ENCODE data around the gene TPRX1.
A peak's percentile ranks its signal among the peaks of the same experiment; 100 is the strongest.
"Not testable (repeated sequence)": the region's sequence is repeated elsewhere in the genome, so short reads cannot be mapped to it uniquely, and the experiment has no call there.

The TPRX1 gene, protein sequence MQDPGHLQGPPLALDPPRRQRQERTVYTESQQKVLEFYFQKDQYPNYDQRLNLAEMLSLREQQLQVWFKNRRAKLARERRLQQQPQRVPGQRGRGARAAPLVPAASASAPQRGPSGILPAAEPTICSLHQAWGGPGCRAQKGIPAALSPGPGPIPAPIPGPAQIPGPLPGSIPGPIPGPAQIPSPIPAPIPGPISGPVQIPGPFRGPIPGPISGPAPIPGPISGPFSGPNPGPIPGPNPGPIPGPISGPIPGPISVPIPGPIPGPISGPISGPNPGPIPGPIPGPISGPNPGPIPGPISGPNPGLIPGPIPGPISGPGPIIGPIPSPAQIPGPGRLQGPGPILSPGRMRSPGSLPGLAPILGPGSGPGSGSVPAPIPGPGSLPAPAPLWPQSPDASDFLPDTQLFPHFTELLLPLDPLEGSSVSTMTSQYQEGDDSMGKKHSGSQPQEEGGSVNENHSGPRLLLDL

DNA sequence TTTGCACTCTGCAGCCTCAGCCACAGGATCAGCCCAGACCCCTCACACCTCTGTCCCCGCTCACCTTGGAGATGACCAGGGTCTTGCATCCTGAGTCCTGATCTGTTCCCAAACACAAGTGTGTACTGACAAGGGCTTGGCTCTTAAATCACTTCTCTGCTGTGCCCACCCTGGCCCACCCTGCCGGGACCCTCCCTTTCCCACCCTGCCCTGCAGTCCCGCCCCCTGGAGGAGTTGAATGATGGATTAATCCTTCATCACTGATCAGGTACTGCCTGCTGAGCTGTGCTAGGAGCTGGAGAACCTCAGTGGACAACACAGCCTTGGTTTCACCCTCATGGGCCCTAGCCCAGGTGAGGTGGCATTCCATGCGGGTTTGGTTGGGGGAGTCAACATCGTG is at the start of gene TPRX1:
Gene TPRX1, minus strand, starts transcription at position 101 of the 400 bp plus-strand sequence. Its CDS starts 12 bp downstream, at position 89.
- DNase-seq (ENCODE audit: low read depth); H3K4me3 ChIP-seq (ENCODE audit: low read depth, low read length); in situ Hi-C loops (cut with HindIII; ENCODE audit: low sequenced_read_pairs): not testable (repeated sequence)

DNA sequence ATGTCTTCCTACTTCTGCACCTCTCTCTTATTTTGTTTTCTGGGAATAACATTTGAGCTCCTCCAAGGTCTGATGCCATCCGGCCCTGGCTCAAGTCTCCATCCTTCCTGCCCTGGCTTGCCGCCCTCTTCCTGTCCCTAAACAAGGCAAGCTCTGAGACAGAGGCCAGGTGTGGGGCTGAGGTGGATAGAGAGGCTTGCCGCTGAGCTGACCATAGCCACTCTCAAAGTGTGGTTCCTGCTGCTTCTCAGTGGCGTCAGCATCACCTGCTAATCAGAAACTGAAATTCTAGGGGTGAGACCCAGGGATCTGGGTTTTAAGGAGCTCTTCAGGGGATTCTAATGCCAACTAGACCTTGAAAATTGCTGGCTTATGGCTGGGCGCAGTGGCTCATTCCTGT is 48.7 kb upstream of the TPRX1 start:
- H3K4me3 ChIP-seq (ENCODE audit: low read depth, low read length): no peak overlapping the region
- DNase-seq (ENCODE audit: low read depth): no peak
- in situ Hi-C loops (cut with HindIII; ENCODE audit: low sequenced_read_pairs): no loop called here
- TF ChIP-seq, protein P1, sequence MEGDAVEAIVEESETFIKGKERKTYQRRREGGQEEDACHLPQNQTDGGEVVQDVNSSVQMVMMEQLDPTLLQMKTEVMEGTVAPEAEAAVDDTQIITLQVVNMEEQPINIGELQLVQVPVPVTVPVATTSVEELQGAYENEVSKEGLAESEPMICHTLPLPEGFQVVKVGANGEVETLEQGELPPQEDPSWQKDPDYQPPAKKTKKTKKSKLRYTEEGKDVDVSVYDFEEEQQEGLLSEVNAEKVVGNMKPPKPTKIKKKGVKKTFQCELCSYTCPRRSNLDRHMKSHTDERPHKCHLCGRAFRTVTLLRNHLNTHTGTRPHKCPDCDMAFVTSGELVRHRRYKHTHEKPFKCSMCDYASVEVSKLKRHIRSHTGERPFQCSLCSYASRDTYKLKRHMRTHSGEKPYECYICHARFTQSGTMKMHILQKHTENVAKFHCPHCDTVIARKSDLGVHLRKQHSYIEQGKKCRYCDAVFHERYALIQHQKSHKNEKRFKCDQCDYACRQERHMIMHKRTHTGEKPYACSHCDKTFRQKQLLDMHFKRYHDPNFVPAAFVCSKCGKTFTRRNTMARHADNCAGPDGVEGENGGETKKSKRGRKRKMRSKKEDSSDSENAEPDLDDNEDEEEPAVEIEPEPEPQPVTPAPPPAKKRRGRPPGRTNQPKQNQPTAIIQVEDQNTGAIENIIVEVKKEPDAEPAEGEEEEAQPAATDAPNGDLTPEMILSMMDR (IDR thresholded peaks at IDR 0.05; ENCODE audit: low read depth, low read length, missing control alignments): no peak

DNA sequence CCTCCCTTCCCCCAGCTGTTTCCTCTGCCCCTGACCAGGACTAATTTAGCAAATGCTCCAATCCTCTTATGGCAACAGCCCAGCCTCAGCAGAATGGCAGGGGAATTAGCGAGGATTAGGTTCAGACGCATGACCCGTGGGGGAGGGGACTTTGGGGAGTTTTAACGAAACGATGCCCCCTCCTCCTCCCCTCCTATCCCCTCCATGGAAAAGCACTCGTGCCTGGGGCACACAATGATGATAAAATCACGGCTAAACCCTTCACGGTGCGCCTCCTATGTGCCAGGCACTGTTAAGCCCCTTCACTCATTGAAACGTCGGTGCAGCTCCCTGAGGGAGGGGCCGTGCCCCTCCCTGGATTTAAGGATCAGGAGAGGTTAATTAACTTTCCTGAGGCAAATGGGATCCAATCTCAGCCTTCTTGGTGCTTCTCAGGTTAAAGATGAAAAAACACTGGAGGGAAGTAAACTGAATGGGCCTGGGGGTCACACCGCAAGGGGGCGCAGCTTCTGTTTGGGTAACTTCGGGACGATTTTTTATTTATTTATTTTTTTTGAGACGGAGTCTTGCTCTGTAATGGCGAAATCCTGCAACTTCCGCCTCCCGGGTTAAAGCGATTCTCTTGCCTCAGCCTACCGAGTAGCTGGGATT is 44.6 kb upstream of the TPRX1 start:
- in situ Hi-C loops (cut with HindIII; ENCODE audit: low sequenced_read_pairs): no loop called here
- TF ChIP-seq, protein P1 (IDR thresholded peaks at IDR 0.05; ENCODE audit: low read depth, low read length, missing control alignments): peak; percentile 26
- H3K4me3 ChIP-seq (ENCODE audit: low read depth, low read length): no peak overlapping the region
- DNase-seq (ENCODE audit: low read depth): no peak

- in situ Hi-C loops (cut with HindIII; ENCODE audit: low sequenced_read_pairs): no loop called here
- TF ChIP-seq, protein P1 (IDR thresholded peaks at IDR 0.05; ENCODE audit: low read depth, low read length, missing control alignments): no peak
- no peak overlapping the region for H3K4me3 ChIP-seq (ENCODE audit: low read depth, low read length)
- no peak for DNase-seq (ENCODE audit: low read depth)
These were observed 44.1 kb upstream of the TPRX1 start for GRCh38 chr19:47848425-47848822.

DNA sequence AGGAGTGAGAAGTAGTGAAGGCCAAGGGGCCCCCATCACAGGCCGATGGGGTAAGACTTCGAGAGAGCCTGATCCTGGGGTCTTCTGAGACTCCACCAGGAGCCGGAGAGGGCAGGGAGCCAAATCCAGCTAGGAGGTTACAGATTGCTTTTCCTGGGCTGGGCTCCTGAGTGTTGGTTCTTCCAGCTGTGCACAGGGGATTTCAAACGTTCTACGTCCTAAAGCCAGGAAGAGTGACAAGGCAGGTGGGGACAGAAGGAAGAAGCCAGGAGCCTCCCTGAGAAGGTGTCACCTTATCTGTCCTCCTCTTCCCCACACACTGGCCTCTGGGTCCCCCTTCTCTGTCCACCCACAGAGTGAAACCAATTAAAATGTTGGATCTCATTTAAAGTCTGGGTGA is 38.6 kb upstream of the TPRX1 start:
- no peak overlapping the region for H3K4me3 ChIP-seq (ENCODE audit: low read depth, low read length)
- in situ Hi-C loops (cut with HindIII; ENCODE audit: low sequenced_read_pairs): no loop called here
- no peak for DNase-seq (ENCODE audit: low read depth)
- TF ChIP-seq, protein P1 (IDR thresholded peaks at IDR 0.05; ENCODE audit: low read depth, low read length, missing control alignments): no peak

DNA sequence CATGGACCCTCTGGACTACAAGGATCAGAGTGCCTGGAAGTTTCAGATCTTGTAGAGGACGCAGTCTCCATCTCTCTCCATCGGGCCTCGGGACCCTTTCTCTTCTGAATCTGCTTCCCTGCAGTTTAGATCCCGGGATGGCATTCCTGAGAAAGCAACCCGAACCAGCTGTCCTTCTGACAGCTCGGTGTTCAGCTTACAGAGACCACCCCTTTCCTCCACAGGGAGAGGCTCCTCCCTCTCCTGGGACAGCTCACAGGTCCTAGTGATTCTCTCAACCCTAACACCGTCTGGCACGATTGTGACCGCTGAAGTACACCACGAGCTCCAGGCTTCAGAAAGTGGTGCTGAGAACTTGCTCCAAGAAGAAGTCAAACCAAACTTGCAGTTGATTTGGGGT is 35.6 kb upstream of the TPRX1 start:
- DNase-seq (ENCODE audit: low read depth): no peak
- TF ChIP-seq, protein P1 (IDR thresholded peaks at IDR 0.05; ENCODE audit: low read depth, low read length, missing control alignments): no peak
- no peak overlapping the region for H3K4me3 ChIP-seq (ENCODE audit: low read depth, low read length)
- in situ Hi-C loops (cut with HindIII; ENCODE audit: low sequenced_read_pairs): no loop called here

GRCh38 chr19:47839411-47839810 is 35.1 kb upstream of the TPRX1 start:
- no peak overlapping the region for H3K4me3 ChIP-seq (ENCODE audit: low read depth, low read length)
- no peak for DNase-seq (ENCODE audit: low read depth)
- in situ Hi-C loops (cut with HindIII; ENCODE audit: low sequenced_read_pairs): no loop called here
- TF ChIP-seq, protein P1 (IDR thresholded peaks at IDR 0.05; ENCODE audit: low read depth, low read length, missing control alignments): no peak

Measured in astrocyte of the cerebellum (primary cell).